ENCODE results near the gene CCR9.
"Not testable (repeated sequence)": the region's sequence is repeated elsewhere in the genome, so short reads cannot be mapped to it uniquely, and the experiment has no call there.

The CCR9 gene, protein sequence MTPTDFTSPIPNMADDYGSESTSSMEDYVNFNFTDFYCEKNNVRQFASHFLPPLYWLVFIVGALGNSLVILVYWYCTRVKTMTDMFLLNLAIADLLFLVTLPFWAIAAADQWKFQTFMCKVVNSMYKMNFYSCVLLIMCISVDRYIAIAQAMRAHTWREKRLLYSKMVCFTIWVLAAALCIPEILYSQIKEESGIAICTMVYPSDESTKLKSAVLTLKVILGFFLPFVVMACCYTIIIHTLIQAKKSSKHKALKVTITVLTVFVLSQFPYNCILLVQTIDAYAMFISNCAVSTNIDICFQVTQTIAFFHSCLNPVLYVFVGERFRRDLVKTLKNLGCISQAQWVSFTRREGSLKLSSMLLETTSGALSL

DNA sequence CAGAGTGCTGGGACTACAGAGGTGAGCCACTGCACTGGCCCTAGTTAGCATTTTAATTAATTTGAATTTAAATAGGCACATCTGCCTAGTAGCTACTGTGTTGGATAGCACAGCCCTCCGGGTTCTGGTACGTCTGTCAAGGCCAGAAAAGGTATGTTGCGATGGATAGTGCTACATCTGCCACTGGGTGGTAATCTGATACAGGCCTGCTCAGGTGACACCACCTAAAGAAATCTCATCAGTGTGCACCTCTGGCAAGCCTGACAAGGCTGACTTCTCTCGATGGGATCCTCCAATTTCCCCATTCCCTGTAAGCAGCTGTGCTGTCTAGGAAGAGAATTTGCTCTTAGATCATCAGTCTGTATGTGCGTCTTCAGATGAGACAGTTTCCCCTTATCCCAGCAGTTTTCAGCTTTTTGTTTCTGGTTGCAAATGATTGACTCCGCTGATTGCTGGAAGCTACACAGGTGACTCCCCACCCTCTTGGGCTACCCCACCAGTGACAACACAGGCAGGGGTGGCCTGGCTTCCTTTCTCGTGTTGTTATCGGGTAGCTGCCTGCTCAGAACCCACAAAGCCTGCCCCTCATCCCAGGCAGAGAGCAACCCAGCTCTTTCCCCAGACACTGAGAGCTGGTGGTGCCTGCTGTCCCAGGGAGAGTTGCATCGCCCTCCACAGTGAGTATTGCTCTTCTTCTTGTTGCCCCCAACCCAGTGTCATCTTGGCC, at the start of gene CCR9:
Gene CCR9, plus strand, starts transcription at position 565 of the 727 bp plus-strand sequence. CDS start 8,391 bp downstream, outside the sequence.
- no peak for DNase-seq (ENCODE audit: low read depth in 1 of 2, low spot score in 1 of 2)
- in situ Hi-C loops (cut with HindIII; ENCODE audit: low pct_unique_long_range_greater_than_20kb, low sequenced_read_pairs) = no loop called here

DNA sequence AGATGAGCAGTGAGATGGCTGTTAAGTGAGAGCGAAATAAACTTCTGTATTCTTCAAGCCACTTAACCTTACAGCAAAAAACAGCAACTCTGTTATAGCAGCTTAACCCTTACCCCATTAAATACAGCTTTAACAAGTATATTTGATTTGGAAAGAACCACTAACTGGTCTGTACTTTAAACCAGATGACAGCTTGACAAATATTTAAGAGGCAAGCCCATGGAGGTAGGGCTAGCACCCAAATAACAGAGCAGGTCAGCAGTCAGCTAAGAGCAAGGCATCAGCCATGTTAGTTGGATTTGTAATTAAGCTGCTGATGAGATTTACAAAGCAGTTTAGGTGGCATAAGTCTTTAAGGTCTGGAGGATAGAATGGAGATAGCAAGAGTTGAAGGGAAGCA, 47.9 kb upstream of the CCR9 start:
- TF ChIP-seq JUND (IDR thresholded peaks at IDR 0.05; ENCODE audit: low read depth) = no peak
- no peak for DNase-seq (ENCODE audit: low read depth in 1 of 2, low spot score in 1 of 2)
- in situ Hi-C loops (cut with HindIII; ENCODE audit: low pct_unique_long_range_greater_than_20kb, low sequenced_read_pairs) = no loop called here

More for the DNA sequence above, at the start of gene CCR9:
- no peak for TF ChIP-seq JUND (IDR thresholded peaks at IDR 0.05; ENCODE audit: low read depth)

DNA sequence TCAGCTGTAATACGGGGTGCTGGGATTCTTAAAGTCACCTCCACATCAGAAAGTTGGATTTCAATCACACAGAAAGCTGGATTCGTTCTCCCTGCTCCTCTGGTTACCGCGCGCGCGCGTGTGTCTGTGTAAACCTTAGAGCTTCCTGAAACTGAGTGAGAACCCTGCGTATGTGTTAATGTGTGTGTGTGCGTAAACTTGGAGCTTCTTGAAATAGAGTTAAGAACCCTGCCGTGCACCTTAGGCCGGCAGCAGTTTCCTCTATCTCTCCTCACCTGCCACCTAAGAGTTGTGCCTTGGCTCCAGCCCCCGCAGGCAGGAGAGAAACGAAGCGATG, 45.0 kb upstream of the CCR9 start:
- peak in 1 of 2 experiments; percentile 27 for DNase-seq (ENCODE audit: low read depth in 1 of 2, low spot score in 1 of 2)
- in situ Hi-C loops (cut with HindIII; ENCODE audit: low pct_unique_long_range_greater_than_20kb, low sequenced_read_pairs) = no loop called here
- no peak for TF ChIP-seq JUND (IDR thresholded peaks at IDR 0.05; ENCODE audit: low read depth)

DNA sequence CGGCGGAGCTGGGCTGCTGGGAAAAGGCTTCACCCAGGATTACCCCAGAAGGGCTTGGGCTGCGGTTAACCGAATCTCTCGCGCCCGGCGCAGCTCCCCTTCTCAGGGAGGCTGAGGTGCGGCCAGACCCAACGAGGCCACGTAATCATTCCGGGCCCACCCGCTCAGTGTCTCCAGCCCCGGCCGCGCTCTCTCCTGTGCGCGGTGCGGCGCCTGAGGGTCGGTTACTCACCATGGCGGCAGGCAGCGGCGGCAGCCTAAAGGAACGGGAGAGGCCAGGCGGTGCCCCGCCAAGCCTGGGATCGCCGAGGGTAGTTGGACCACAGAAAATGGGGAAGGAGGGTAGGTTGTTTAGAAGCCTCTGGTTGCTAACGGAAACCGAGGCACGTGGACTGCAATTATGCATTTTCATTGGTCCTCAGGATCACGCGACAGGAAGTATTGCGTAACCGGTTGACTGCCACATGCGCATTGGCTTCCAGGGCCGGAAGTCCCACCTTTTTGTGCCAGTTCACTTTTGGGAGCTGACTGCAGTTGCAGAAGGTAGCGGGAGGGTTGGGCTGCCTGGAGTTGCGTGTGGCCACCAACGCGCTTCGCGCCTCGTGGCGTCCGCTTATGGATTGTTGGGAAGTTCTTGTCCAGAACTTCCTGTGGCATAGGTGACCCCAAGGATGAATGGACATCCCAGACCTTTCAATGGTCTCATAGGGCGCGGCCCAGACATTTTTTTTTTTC, 44.4 kb upstream of the CCR9 start, which contains the start of gene LZTFL1:
Gene LZTFL1, minus strand, starts transcription at position 363 of the 735 bp plus-strand sequence. Its CDS starts 128 bp downstream, at position 235.
- TF ChIP-seq JUND (IDR thresholded peaks at IDR 0.05; ENCODE audit: low read depth) = no peak
- in situ Hi-C loops (cut with HindIII; ENCODE audit: low pct_unique_long_range_greater_than_20kb, low sequenced_read_pairs) = no loop called here
- peak; percentile 87 to 98 for DNase-seq (ENCODE audit: low read depth in 1 of 2, low spot score in 1 of 2)

DNA sequence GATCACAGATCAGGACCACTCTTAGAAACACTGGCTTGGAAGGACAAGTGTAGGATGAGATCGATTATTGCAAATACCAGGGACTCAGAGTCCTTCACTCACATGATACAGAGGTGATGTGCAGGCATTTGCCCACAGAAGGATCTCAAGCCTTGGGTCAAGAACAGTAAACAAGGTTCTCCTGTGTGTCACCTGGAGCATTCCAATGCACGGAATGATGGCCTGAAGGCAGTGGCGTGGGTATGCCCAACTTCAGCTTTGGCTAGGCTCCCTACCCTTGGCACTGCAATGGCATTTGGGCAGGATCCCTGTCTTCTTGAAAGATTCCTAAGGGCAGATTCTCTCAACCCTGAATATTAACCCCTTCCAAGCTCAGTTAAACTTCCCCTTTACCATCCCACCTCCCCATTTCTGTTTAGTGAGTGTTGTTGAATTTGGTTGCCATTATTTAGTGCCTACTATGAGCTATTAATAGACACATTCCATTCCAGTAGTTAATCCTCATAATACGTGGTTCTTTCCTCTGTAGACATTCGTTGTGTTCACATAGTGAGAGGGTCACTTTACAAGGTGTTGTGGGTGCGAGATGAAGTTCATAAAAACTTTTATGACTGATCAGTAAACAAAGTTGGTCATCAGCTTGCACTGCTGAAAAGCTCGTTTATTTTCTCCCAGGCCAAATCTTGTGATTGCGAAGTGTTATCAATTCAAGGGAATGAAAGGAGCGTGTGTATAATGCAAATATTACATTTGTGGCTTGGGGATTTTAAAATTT, 43.3 kb upstream of the CCR9 start:
- no peak for TF ChIP-seq JUND (IDR thresholded peaks at IDR 0.05; ENCODE audit: low read depth)
- DNase-seq (ENCODE audit: low read depth in 1 of 2, low spot score in 1 of 2) = peak in 1 of 2 experiments; percentile 12
- in situ Hi-C loops (cut with HindIII; ENCODE audit: low pct_unique_long_range_greater_than_20kb, low sequenced_read_pairs) = no loop called here

DNA sequence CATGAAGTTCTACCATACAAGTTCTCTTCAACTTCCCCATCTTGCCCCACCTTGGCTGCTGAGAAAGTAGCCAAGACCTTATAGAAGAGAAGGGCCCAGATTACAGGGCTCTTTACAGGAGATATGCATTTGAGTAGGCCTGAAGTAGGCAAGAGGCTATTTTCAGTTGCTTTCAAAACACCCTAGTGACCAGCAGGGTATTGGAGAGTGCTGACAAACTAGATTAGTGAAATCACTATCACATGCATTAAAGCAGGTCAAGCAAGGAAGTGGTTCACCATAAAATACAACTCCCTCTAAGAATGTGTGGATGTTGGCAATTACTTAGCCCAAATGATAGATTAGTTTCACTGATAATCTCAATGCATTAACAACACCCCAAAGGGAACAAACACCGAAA, 41.7 kb upstream of the CCR9 start:
- in situ Hi-C loops (cut with HindIII; ENCODE audit: low pct_unique_long_range_greater_than_20kb, low sequenced_read_pairs) = no loop called here
- no peak for TF ChIP-seq JUND (IDR thresholded peaks at IDR 0.05; ENCODE audit: low read depth)
- no peak for DNase-seq (ENCODE audit: low read depth in 1 of 2, low spot score in 1 of 2)

DNA sequence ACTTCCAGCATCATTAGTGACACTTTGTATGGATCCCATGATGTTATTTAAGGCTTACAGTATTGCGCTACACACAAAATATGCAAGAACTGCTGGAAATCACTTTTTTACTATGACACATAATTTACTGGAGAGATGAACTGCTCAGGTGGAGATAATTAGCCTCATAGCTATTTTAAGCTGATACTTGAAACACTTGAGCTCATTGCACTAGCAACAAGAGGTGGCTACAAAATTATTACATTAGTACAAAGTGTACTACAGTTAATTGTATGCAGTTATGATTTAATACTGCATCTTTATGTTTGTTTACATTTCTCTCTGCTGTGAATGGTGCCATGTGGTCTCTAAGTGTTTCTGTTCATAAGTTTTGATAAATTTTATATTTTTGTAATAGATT, 38.0 kb upstream of the CCR9 start:
- in situ Hi-C loops (cut with HindIII; ENCODE audit: low pct_unique_long_range_greater_than_20kb, low sequenced_read_pairs) = no loop called here
- DNase-seq (ENCODE audit: low read depth in 1 of 2, low spot score in 1 of 2) = no peak
- no peak for TF ChIP-seq JUND (IDR thresholded peaks at IDR 0.05; ENCODE audit: low read depth)

DNA sequence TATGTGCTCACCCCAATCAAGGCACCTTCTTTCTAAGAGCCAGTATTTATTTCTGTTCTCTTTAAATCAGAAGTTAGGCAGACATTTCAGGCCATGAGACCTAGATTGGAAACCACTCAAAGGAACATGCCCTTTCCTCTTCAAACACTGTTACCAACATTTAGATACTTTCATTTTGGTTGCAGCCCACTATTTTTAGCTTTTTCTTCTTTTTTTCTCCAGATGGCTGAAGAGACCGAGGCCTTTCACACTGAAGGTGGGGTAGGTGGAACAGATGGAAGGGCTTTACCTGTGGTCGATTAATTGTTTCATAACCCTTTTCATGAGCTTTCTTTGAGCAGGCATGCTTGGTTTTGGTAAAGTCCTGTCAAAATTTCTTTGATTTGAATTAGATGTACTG, 33.5 kb upstream of the CCR9 start:
- in situ Hi-C loops (cut with HindIII; ENCODE audit: low pct_unique_long_range_greater_than_20kb, low sequenced_read_pairs) = no loop called here
- no peak for TF ChIP-seq JUND (IDR thresholded peaks at IDR 0.05; ENCODE audit: low read depth)
- no peak for DNase-seq (ENCODE audit: low read depth in 1 of 2, low spot score in 1 of 2)

DNA sequence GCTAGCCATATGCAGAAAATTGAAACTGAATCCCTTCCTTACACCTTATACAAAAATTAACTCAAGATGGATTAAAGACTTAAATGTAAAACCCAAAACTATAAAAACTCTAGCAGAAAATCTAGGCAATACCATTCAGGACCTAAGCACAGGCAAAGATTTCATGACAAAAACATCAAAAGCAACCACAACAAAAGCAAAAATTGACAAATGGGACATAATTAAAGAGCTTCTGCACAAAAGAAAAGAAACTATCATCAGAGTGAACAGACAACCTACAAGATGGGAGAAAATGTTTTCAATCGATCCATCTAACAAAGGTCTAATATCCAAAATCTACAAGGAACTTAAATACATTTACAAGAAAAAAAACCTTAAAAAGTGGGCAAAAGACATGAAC, 30.0 kb upstream of the CCR9 start:
- DNase-seq (ENCODE audit: low read depth in 1 of 2, low spot score in 1 of 2); in situ Hi-C loops (cut with HindIII; ENCODE audit: low pct_unique_long_range_greater_than_20kb, low sequenced_read_pairs): not testable (repeated sequence)

DNA sequence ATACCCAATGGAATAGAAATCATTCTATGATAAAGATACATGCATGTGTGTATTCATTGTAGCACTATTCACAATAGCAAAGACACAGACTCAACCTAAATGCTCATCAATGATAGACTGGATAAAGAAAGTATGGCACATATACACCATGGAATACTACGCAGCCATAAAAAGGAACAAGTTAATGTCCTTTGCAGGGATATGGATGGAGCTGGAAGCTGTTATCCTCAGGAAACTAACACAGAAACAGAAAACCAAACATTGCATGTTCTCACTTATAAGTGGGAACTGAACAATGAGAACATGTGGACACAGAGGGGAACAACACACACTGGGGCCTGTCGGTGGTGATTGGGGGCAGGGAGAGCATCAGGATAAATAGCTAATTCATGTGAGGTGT, 29.3 kb upstream of the CCR9 start:
- DNase-seq (ENCODE audit: low read depth in 1 of 2, low spot score in 1 of 2); in situ Hi-C loops (cut with HindIII; ENCODE audit: low pct_unique_long_range_greater_than_20kb, low sequenced_read_pairs): not testable (repeated sequence)

DNA sequence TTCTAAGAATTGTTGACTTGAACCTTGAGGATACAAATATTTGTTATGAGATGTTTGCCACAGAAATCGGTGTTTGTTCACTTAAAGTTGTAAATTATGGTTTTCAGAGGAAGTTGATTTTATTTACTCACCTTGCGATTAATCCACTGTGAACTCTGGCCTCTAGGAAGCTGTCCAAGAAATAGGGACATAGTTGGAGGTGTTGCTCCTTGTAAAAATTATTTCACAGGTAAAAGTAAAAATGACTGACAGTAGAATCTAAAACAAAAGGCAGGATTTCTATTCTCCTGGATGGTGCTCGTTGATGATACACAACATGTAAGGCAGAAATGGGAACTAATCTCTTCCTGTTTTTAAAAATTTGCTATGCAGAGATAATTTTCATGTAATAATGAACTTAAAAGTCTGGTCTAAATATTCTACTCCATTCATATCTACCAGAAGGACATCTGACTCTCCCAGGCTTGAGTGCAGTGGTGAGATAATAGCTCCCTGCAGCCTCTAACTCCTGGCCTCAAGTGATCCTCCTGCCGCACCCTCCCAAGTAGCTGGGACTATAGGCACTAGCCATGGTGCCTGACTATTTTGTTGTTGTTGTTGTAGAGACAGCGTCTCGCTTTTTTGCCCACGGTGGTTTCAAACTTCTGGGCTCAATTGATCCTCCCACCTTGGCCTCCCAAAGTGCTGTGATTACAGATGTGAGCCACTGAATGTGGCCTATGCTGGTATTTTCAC, 27.4 kb upstream of the CCR9 start:
- DNase-seq (ENCODE audit: low read depth in 1 of 2, low spot score in 1 of 2) = no peak
- no peak for TF ChIP-seq JUND (IDR thresholded peaks at IDR 0.05; ENCODE audit: low read depth)
- in situ Hi-C loops (cut with HindIII; ENCODE audit: low pct_unique_long_range_greater_than_20kb, low sequenced_read_pairs) = no loop called here

DNA sequence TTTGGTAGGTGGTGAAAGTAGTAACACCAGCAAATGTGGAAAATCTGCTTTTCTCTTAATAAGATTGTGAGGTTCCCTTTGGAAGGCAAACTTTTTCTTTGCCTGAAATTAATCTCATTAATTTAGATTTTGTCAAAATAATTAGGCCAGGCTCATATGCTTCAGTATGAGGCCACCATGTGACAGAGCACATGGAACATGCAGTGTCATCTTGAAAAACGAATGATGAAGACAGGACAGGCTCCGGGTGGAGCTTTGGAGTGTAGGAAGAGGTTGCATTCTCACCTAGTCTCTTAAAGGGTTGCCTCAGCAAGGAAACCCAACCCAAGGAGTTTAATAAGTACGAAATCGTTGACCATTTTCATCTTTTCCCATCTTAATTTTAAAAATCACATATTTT, 25.9 kb upstream of the CCR9 start:
- DNase-seq (ENCODE audit: low read depth in 1 of 2, low spot score in 1 of 2) = no peak
- no peak for TF ChIP-seq JUND (IDR thresholded peaks at IDR 0.05; ENCODE audit: low read depth)
- in situ Hi-C loops (cut with HindIII; ENCODE audit: low pct_unique_long_range_greater_than_20kb, low sequenced_read_pairs) = no loop called here

All from T47D (cell line).